NCI-H748 treated with DMSO at 0.1 percent for 48 hours (cell line): ENCODE data around the gene RYK.
"Not testable (repeated sequence)": the region's sequence is repeated elsewhere in the genome, so short reads cannot be mapped to it uniquely, and the experiment has no call there.

Source experiments
- DNase-seq: peaks from one replicate; lab custom pipeline; 2025; lab: John Stamatoyannopoulos, UW

Gene RYK

GRCh38 chr3:134253475-134254226 lies 3.0 kb upstream of the RYK start:
- no peak for DNase-seq

DNA sequence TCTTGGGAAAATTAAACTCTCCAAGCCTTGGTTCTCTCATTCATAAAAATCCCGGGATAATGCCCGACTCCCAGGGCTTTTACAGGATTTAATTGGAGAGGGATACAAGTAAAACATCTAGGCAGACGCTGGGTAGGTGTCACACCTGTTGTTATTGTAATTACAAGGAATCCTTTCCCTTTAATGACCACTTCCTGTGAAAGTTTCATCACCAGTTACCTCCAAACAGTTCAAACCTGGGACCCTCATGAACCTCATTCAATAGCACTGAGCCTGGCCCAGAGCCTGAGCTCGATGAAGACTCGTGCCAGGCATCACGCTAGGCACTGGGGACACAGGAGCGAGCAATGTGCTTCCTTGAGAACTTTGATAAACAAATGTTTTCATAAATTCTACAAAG lies 2.1 kb upstream of the RYK start:
- DNase-seq = no peak

DNA sequence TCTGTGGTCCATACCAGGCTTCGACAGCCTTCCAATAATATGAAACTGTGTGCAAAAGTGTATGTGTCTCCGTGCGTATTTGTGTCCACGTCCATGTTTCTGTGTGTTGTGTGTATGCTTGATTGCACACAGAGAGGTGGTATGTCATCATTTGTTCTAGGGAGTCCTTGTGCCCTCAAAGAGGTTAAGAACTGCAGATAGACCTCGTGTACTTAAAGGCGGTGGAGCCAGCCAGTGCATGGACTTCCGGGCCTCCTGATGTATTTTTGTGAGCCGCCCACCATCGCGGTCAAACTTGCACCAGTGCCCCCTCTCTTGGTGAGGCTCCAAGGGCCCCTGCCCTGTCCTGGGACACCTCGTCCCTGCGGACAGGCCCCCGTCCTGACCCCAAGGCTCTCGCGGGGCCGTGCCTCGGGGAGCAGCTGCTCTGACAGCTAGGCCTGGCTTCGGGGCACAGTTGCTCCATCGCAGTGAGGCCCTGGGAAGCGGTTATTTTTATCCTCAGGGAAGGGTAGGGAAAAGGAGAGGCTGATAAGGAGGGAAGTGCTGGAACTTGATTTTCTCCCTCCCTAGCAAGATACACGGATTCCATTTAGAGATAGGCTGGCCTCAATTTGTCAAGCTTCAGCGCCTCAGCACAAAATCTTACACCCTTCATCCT lies 1.2 kb upstream of the RYK start:
- no peak for DNase-seq

DNA sequence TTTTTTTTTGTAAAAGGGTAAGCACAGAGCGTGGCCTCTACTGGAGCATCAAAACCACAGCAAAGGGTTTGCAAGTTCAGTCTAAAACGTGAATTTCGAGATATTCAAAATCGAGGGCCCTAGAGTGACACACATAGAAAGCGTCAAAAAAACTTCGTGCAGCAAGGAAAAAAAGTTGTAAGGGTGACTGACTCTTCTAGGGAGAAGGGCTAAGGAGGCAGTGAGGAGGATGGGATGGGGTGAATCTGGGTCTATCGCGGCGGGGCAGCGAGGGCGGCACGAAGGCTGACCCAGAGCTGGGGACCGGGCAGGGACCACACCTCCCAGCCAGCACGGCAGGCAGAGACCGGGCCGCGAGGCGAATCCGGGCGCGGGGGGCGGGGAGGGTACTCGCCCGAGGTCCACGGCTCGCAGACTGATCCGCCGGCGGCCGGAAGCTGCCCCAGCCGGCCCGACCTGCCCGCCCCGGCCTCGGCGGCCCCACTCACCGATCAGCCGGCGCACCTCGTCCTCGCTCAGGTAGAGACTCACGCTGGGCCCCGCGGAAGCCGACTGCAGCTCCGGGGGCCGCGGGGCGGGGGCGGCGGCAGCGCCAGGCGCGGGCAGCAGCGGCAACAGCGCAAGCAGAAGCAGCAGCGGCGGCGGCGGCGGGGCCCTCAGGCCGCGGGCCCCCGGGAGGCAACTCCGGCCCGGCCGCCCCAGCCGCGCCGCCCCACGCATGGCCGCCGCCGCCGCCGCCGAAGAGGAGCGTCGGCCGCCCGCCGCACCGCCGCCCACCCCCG lies 533 bp downstream of the RYK start:
- DNase-seq = no peak

GRCh38 chr3:134249296-134249841 lies 1.3 kb downstream of the RYK start:
- DNase-seq = no peak

DNA sequence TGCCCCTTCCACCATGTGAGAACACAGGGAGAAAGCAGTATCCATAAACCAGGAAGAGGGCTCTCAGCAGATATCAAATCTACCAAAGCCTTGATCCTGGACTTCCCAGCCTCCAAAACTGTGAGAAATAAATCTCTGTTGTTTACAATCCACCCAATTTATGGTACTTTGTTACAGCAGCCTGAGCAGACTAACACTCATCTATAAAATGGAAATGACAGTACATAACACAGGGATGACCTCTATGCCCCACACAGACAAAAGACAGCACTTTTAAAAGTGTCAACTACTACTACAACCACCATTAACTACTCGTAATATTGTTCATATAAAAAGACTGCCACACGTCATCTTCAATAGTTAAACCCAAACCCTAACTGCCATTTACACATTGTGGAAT lies 5.7 kb downstream of the RYK start:
- DNase-seq = no peak

- no peak for DNase-seq
These were observed 7.7 kb downstream of the RYK start for GRCh38 chr3:134242649-134243617.

GRCh38 chr3:134239538-134239937 lies 11.1 kb downstream of the RYK start:
- no peak for DNase-seq

- no peak for DNase-seq
These were observed 13.1 kb downstream of the RYK start for GRCh38 chr3:134237454-134238145.

- no peak for DNase-seq
These were observed 14.0 kb downstream of the RYK start for GRCh38 chr3:134236505-134237170.

GRCh38 chr3:134235577-134236076 lies 15.0 kb downstream of the RYK start:
- DNase-seq = no peak

- DNase-seq = no peak
These were observed 17.7 kb downstream of the RYK start for GRCh38 chr3:134232951-134233350.

GRCh38 chr3:134232151-134232550 lies 18.5 kb downstream of the RYK start:
- DNase-seq = no peak

DNA sequence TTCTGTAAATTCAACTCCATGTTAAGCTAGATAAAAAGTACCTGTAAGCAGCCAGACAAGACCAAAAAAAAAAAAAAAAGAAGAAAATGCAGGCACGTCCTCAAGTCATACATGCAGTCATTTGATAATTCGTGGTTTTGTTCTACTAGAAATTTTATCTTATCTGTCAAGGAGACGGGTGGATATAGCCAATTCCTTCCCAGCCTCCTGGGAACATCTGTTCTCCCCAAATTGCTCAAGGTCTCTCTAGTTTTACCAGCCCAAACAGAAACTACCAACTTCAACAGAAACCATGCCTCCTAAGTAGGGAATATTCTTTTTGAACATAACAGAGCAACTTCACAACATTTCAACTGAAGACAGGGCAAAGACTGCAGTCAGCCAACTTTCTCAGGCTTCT lies 19.5 kb downstream of the RYK start:
- no peak for DNase-seq

DNA sequence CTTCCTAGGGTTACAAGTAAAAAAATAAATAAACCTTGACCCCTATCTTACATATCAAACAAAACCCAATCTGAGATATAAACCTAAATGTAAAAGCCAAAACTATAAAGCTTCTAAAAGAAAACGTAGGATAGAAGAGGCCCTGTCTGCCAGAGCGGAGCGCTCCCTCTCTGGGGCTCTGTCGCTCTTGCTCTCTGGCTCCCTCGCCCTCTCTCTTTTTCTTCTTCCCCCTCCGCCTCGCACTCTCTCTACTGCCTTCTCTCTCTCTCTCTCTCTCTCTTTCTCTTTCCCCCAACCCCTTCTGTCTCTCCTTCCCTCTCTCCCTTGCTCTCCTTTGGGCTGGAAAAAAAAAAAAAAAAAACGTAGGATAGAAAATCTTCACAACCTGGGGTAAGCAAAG lies 21.6 kb downstream of the RYK start:
- no peak for DNase-seq

DNA sequence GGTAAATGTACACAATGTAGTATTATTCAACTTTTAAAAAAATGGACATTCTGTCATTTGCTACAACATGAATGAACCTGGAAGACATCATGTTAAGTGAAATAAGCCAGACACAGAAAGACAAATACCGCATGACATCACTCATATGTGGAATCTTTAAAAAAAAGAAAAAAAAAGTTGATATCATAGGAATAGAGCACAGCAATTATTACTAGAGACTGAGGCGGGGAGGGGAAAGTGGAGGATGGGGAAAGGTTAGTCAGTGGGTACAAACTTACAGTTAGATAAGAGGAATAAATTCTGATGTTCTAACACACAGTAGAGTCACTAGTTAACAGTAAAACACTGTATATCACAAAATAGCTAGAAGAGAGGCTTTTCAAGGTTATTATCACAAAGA lies 22.2 kb downstream of the RYK start:
- no peak for DNase-seq

- DNase-seq = no peak
These were observed 22.6 kb downstream of the RYK start for GRCh38 chr3:134228035-134228434.

DNA sequence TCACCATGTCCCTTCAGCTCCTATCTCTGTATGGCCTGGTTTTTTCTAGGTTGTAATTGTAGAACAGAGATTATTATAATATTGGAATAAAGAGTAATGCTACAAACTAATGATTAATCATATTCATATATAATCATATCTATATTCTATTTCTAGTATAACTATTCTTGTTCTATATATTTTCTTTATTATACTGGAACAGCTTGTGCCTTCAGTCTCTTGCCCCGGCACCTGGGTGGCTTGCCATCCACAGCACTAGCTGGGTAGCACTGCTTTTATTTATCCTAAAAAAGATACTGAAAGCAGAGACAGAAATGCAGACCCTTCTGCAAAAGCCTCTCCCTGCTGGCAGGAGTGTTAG lies 25.9 kb downstream of the RYK start:
- not testable (repeated sequence) for DNase-seq

GRCh38 chr3:134222835-134223234 lies 27.8 kb downstream of the RYK start:
- no peak for DNase-seq

DNA sequence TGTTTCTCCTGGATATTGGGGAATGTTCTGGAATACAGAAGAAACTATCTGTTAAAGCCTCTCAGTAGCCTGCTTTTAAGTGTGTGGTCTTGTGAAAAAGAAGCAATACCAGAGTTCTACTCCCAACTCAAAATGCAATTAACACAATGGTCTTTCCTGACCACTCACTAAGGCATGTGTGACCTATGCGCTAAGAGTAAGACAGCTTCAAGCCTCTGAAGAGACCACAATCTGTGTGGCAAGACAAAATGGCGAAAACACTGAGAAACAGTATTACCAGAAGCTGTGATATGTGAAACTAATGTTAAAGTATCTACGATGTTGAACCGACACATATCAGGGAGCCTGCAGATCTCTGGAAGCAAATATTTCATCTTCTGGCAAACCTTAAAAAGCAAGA lies 33.8 kb downstream of the RYK start:
- no peak for DNase-seq
